Mucosa of descending colon (tissue), 3 donors: ENCODE measurements around the gene NT5E. TPM values are rescaled to one million over a fixed set of nuclear protein-coding genes. Genes with fewer than 3 reads are reported as not detected.

ENCODE experiments used
- ATAC-seq: fragments of 200-7000 bp; cut with Tn5 transposase; one replicate; pipeline ENCODE4 v1.9.1; 2020; ENCODE audit warnings: mild to moderate bottlenecking, moderate library complexity
- DNase-seq, 3 donors: peaks; one replicate each; pipeline ENCODE4 v3.0.0-alpha.2; 2020
- H3K36me3 ChIP-seq: fragments of 200-600 bp; one replicate; pipeline ENCODE4 v1.8.0; 2021; ENCODE audit warnings: low read depth, mild to moderate bottlenecking
- H3K4me1 ChIP-seq: fragments of 200-600 bp; one replicate; pipeline ENCODE4 v1.8.0; 2021; ENCODE audit warnings: low read depth, mild to moderate bottlenecking
- H3K4me3 ChIP-seq: fragments of 200-600 bp; one replicate; pipeline ENCODE4 v1.8.0; 2021; ENCODE audit warnings: mild to moderate bottlenecking
- H3K9me3 ChIP-seq: fragments of 200-600 bp; one replicate; pipeline ENCODE4 v1.8.0; 2021; ENCODE audit warnings: mild to moderate bottlenecking
- intact Hi-C, 2 donors: fragments of 100-400 bp; cut with DNase I in 1 of 2; cut with micrococcal nuclease in 1 of 2; formaldehyde crosslinking; loops; one replicate each; pipeline versions ENCODE4 v1.11.0 to v1.11.1; 2022; cut with DNase I, micrococcal nuclease
- total RNA-seq, 3 donors: library from RNA; stranded (reverse); fragmentation: NEBNext Ultra II Directional in 2 of 3; extraction: Animal tissue kit (Norgen Biotek cat#: 25700) in 2 of 3; gene quantifications; one replicate each; pipeline versions ENCODE4 v1.2.1 to v1.2.4, GENCODE V29; 2021 to 2023
- TF ChIP-seq, protein P1 (sequence below): fragments of 200-600 bp; IDR thresholded peaks from one replicate; pipeline ENCODE4 v1.8.0; 2022; ENCODE audit warnings: antibody characterized with exemption, mild to moderate bottlenecking
- donor health status: DM: no; HTN: no; CAD: no; lungs with moderate emphysema.
- donor health status: DM: no; HTN: no; CAD: no.
- donor health status: DM: no; HTN: yes; CAD: no.

Gene NT5E
- total RNA-seq, 3 donors from 2014 or later = 29.0 to 75.8 (median 29.7) TPM

DNA sequence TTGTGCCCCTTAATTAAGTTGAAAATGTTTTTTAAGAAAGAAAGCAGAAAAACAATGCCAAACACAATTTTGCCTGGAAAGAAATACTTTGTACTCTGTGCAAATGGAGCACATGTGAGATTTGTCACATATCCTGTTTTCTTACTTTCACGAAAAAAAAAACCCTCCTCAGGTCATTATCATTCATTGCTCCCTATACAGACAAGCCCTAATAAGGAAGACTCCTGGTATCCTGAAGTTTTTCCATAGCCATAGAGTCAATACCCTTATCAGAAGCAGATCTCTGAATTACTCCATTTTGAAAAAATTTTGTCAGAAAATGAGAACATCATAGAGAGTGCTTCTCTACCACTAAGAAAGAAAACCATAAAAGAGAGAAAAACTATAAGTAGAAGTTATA, 14.0 kb upstream of the NT5E start:
- no peaks in the 10 kb centered on the region for H3K36me3 ChIP-seq
- no peak for DNase-seq
- no peak for ATAC-seq
- H3K4me1 ChIP-seq = no peaks in the 10 kb centered on the region
- H3K4me3 ChIP-seq = no peak overlapping the region
- TF ChIP-seq, protein P1, sequence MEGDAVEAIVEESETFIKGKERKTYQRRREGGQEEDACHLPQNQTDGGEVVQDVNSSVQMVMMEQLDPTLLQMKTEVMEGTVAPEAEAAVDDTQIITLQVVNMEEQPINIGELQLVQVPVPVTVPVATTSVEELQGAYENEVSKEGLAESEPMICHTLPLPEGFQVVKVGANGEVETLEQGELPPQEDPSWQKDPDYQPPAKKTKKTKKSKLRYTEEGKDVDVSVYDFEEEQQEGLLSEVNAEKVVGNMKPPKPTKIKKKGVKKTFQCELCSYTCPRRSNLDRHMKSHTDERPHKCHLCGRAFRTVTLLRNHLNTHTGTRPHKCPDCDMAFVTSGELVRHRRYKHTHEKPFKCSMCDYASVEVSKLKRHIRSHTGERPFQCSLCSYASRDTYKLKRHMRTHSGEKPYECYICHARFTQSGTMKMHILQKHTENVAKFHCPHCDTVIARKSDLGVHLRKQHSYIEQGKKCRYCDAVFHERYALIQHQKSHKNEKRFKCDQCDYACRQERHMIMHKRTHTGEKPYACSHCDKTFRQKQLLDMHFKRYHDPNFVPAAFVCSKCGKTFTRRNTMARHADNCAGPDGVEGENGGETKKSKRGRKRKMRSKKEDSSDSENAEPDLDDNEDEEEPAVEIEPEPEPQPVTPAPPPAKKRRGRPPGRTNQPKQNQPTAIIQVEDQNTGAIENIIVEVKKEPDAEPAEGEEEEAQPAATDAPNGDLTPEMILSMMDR = no peak
- H3K9me3 ChIP-seq = no peaks in the 10 kb centered on the region
- intact Hi-C loops = no loop called here

DNA sequence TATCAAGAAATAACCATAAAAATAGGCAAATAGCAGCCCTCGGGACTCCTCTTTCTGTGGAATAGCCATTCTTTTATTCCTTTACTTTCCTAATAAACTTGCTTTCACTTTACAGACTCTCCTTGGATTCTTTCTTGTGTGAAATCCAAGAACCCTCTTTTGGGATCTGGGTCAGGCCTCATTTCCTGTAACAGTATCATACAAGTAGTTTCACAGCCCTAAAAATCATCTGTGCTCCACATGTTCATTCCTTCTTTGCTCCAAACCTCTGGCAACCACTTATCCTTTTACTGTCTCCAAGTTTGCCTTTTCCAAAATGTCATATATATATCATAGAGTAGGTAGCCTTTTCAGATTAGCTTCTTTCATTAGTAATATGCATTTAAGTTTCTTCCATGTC, 13.5 kb upstream of the NT5E start:
- Histone ChIP-seq H3K4me1 (no peaks in the 10 kb centered on the region), H3K36me3 (no peaks in the 10 kb centered on the region), H3K9me3 (no peaks in the 10 kb centered on the region), H3K4me3 (no peak overlapping the region)
- intact Hi-C loops = no loop called here
- DNase-seq (no peak), ATAC-seq (no peak)
- TF ChIP-seq, protein P1 = no peak

DNA sequence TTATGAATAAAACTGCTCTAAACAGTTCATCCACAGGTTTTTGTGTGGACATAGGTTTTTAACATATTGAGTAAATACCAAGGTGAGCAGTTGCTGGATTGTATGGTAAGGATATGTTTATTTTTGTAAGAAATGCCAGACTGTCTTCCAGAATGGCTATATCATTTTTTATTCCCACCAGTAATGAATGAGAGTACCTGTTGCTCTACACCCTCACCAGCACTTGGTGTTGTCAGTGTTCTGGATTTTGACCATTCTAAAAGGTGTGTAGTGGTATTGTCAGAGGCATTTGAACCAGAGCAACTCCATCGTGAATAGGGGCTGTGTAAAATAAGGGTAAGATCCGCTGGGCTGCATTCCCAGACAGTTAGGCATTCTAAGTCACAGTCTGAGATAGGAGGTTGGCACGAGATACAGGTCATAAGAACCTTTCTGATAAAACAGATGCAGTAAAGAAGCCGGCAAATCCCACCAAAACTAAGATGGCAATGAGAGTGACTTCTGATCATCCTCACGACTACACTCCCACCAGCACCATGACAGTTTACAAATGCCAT, 12.9 kb upstream of the NT5E start:
- no peak for DNase-seq
- Histone ChIP-seq H3K4me3 (no peak overlapping the region), H3K9me3 (peaks cover 3% of the 10 kb centered on the region), H3K4me1 (no peaks in the 10 kb centered on the region), H3K36me3 (no peaks in the 10 kb centered on the region)
- TF ChIP-seq, protein P1 = no peak
- no peak for ATAC-seq
- intact Hi-C loops = no loop called here

DNA sequence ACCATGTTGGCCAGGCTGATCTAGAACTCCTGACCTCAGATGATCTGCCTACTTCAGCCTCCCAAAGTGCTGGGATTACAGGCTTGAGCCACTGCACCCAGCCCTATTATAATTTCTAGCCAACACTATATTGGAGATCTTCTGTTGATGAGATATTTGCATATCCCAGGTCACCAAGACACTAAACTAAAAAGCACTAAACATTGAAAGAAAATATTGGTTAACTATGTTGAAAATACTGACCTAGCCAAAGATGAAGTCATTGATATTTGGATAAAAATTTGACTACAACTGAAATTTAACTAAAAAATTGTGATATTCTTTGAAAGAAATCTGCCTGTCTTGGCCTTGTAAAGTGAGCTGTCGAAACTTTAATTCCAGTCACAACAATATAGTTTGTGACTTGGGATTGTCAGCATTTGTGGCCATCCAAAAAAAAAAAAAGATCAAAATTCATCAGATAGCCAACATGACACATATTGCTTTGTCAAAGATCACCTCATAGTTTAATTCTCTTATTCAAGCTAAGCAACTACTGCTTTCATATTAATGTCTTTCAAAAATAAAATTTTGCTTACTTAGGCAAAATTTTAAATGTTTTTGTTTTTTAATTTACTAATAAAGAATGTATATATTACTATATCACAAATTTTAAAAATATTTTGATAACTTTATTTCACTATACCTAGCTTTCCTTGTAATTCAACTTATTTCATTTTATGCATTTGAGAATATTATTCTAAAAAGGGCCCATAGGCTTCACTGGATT, 6.3 kb upstream of the NT5E start:
- H3K9me3 ChIP-seq = peaks cover 3% of the 10 kb centered on the region
- ATAC-seq (no peak), DNase-seq (no peak)
- no peak overlapping the region for H3K4me3 ChIP-seq
- no peaks in the 10 kb centered on the region for H3K36me3 ChIP-seq
- TF ChIP-seq, protein P1 = no peak
- H3K4me1 ChIP-seq = no peaks in the 10 kb centered on the region
- intact Hi-C loops = no loop called here

DNA sequence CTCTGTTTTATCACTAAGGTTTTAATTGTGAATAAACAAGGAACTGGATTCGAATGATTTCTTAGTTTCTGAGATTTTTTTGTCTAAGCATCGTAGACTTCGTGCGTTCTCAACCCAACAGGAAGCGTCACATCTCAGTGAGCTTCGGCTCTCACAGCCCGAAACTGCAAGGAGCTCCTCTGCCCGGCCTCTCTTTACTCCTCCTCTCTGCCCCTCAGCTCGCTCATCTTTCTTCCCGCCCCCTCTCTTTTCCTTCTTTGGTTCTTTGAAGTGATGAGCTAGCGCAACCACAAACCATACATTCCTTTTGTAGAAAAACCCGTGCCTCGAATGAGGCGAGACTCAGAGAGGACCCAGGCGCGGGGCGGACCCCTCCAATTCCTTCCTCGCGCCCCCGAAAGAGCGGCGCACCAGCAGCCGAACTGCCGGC, 480 bp upstream of the NT5E start:
- TF ChIP-seq, protein P1 = no peak
- Histone ChIP-seq H3K4me1 (peaks cover 27% of the 10 kb centered on the region), H3K9me3 (no peaks in the 10 kb centered on the region), H3K36me3 (no peaks in the 10 kb centered on the region), H3K4me3 (peak overlapping the region; percentile 31)
- ATAC-seq = peak; percentile 45
- peak in 2 of 3 donors; percentile 35 to 52 for DNase-seq
- intact Hi-C loops = no loop called here
